Measurements from ENCODE around the gene TANC1. TPM values are rescaled to one million over a fixed set of nuclear protein-coding genes. Genes with fewer than 3 reads are reported as not detected.
A peak's percentile ranks its signal among the peaks of the same experiment; 100 is the strongest.

Gene TANC1
- total RNA-seq, 1 donor from 2014 or later, result 84.1 TPM

DNA sequence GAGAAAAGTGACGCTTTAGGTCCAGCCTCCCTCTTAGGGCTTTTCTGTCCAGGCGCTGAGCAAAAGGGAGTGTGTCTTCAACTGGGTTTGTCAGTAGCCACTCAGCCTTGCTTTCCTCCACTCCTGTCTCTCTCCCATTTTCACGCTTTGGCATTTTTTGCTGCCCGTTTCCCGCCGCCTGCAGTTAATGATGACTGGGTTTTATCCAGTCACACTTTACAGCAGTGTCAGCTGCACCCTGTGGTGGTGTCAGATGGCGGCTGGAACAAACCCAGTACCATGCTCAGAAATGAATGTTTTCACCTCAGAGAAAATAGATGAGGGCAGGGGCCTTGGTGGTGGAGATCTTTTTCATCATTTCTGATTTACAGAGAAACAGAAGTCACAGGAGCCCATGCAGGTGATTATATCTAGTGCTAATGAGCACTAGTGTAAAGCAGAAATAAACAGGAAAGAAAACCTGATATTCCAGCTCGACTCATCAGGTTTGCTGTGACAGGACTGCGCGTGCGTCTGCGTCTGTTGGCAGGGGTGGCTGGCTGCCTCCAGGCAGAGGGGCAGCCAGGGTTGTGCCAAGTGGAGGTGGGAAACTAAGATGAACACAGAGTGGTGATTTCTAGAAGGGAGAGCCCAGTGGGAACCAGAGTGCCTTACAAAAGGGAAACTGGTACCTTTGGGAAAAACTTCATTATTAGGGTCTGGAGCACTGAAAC, 139.9 kb downstream of the TANC1 start:
- Mint-ChIP-seq H3K27ac (ENCODE audit: unreplicated experiment) (no peak overlapping the region), H3K4me1 (ENCODE audit: unreplicated experiment) (peaks cover 9% of the 10 kb centered on the region), H3K36me3 (ENCODE audit: low read depth, unreplicated experiment) (peaks cover 4% of the 10 kb centered on the region), H3K27me3 (ENCODE audit: unreplicated experiment) (peaks cover 2% of the 10 kb centered on the region), H3K9me3 (ENCODE audit: unreplicated experiment) (no peaks in the 10 kb centered on the region), H3K4me3 (ENCODE audit: unreplicated experiment) (no peak overlapping the region)
- DNase-seq (ENCODE audit: low spot score), result no peak
- TF ChIP-seq, protein P1, sequence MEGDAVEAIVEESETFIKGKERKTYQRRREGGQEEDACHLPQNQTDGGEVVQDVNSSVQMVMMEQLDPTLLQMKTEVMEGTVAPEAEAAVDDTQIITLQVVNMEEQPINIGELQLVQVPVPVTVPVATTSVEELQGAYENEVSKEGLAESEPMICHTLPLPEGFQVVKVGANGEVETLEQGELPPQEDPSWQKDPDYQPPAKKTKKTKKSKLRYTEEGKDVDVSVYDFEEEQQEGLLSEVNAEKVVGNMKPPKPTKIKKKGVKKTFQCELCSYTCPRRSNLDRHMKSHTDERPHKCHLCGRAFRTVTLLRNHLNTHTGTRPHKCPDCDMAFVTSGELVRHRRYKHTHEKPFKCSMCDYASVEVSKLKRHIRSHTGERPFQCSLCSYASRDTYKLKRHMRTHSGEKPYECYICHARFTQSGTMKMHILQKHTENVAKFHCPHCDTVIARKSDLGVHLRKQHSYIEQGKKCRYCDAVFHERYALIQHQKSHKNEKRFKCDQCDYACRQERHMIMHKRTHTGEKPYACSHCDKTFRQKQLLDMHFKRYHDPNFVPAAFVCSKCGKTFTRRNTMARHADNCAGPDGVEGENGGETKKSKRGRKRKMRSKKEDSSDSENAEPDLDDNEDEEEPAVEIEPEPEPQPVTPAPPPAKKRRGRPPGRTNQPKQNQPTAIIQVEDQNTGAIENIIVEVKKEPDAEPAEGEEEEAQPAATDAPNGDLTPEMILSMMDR (IDR thresholded peaks at IDR 0.05; ENCODE audit: unreplicated experiment), result no peak

DNA sequence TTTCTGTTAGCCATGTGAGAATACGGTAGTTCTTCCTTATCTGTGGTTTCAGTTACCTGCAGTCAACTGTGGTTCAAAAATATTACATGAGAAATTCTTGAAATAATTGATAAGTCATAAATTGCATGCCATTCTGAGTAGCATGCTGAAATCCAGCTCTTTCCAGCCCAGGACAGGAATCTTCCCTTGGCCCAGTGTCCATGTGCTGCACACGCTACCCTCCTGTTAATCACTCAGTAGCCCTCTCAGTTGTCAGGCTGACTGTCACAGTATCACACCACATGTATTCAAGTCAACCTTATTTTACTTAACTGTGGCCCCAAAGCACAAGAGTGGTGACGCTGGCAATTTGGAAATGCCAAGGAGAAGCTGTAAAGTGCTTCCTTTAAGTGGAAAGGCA, 141.1 kb downstream of the TANC1 start:
- Mint-ChIP-seq H3K9me3 (ENCODE audit: unreplicated experiment) (no peaks in the 10 kb centered on the region), H3K27ac (ENCODE audit: unreplicated experiment) (no peak overlapping the region), H3K36me3 (ENCODE audit: low read depth, unreplicated experiment) (peaks cover 4% of the 10 kb centered on the region), H3K4me3 (ENCODE audit: unreplicated experiment) (no peak overlapping the region), H3K27me3 (ENCODE audit: unreplicated experiment) (peaks cover 2% of the 10 kb centered on the region), H3K4me1 (ENCODE audit: unreplicated experiment) (peaks cover 9% of the 10 kb centered on the region)
- DNase-seq (ENCODE audit: low spot score), result no peak
- TF ChIP-seq, protein P1 (IDR thresholded peaks at IDR 0.05; ENCODE audit: unreplicated experiment), result no peak

DNA sequence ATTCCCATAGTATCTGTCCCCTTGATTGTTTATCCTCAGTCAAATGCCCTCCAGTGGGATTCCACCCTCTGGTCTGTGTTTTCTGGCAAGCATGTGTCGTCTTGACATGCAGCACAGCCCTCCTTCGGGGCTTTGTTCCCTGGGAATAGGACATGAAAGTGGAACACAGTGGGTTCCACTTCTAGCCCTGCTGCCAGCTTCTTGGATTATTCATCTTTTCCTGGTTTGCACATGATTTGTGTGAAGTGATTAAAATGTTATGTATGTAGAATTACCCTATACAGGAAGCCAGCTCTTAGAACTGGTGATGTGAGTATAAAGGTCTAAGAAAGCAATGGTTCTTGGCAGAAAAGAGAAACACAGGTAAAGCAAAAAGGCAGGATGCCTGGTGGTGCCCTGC, 142.3 kb downstream of the TANC1 start:
- Mint-ChIP-seq H3K4me1 (ENCODE audit: unreplicated experiment) (peaks cover 14% of the 10 kb centered on the region), H3K9me3 (ENCODE audit: unreplicated experiment) (no peaks in the 10 kb centered on the region), H3K36me3 (ENCODE audit: low read depth, unreplicated experiment) (peaks cover 16% of the 10 kb centered on the region), H3K27me3 (ENCODE audit: unreplicated experiment) (peaks cover 4% of the 10 kb centered on the region), H3K4me3 (ENCODE audit: unreplicated experiment) (no peak overlapping the region), H3K27ac (ENCODE audit: unreplicated experiment) (no peak overlapping the region)
- DNase-seq (ENCODE audit: low spot score), result no peak
- TF ChIP-seq, protein P1 (IDR thresholded peaks at IDR 0.05; ENCODE audit: unreplicated experiment), result no peak

DNA sequence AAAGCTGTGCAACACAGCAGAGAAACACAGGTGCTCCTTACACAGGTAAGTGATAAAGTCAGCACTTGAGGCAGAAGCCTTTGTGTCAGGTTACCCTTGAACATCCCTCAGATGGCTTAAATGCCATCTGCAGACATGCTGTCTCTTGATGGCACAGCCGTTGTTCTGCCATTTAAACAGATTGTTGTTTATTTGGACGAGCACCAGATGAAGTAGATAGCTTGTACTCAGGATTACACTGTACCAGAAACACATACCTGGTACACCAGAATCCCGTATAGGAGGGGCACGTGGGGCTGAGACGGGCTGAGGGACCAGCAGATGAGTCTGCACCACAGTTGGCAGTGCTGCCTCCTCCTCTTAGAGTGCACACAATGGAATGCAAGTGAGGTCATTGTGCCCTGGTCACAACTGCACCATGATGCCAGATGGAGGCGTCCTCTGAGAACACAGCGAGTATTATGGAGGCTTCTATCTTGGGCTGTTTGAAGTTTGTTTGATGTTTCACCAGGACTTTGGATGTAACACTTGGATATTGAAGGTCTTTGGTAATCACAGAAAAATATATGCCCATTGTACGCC, 143.0 kb downstream of the TANC1 start:
- Mint-ChIP-seq H3K36me3 (ENCODE audit: low read depth, unreplicated experiment) (peaks cover 18% of the 10 kb centered on the region), H3K4me3 (ENCODE audit: unreplicated experiment) (no peak overlapping the region), H3K27me3 (ENCODE audit: unreplicated experiment) (peaks cover 3% of the 10 kb centered on the region), H3K9me3 (ENCODE audit: unreplicated experiment) (no peaks in the 10 kb centered on the region), H3K27ac (ENCODE audit: unreplicated experiment) (no peak overlapping the region), H3K4me1 (ENCODE audit: unreplicated experiment) (peaks cover 14% of the 10 kb centered on the region)
- DNase-seq (ENCODE audit: low spot score), result no peak
- TF ChIP-seq, protein P1 (IDR thresholded peaks at IDR 0.05; ENCODE audit: unreplicated experiment), result no peak

DNA sequence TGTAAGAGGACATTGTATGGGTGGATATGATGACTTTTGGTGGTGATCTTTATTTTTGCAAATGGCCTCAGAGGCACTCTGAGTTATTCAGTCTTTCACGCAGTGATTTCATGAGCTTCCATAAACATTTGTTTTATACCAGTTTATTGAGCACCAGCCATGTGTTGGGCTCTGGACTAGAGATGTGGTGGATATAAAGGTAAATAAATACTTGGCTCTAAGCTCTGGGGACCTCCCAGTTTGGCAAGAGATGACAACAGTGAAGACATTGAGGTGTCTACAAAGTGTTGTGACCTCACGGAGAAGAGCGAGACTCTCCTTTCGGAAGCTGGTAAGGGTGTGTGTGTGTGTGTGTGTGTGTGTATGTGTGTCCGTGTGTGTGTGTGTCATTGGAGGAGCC, 146.4 kb downstream of the TANC1 start:
- Mint-ChIP-seq H3K4me1 (ENCODE audit: unreplicated experiment) (peaks cover 30% of the 10 kb centered on the region), H3K27ac (ENCODE audit: unreplicated experiment) (peak overlapping the region; percentile 78)
- no peak for DNase-seq (ENCODE audit: low spot score)

More for the DNA sequence above, 146.4 kb downstream of the TANC1 start:
- no peaks in the 10 kb centered on the region for H3K9me3 Mint-ChIP-seq (ENCODE audit: unreplicated experiment)
- no peak overlapping the region for H3K4me3 Mint-ChIP-seq (ENCODE audit: unreplicated experiment)
- TF ChIP-seq, protein P1 (IDR thresholded peaks at IDR 0.05; ENCODE audit: unreplicated experiment), result no peak
- H3K27me3 Mint-ChIP-seq (ENCODE audit: unreplicated experiment), result peaks cover 3% of the 10 kb centered on the region
- H3K36me3 Mint-ChIP-seq (ENCODE audit: low read depth, unreplicated experiment), result peaks cover 14% of the 10 kb centered on the region
